GM13977 (cell line): ENCODE measurements around the gene TRMO.

ENCODE experiments used
- DNase-seq: peaks from one replicate; pipeline ENCODE4 v3.0.0; 2012; ENCODE audit warnings: low spot score
- in situ Hi-C: fragments of 300-500 bp; cut with MboI; formaldehyde crosslinking; loops from one replicate; pipeline ENCODE4 v1.12.0; 2022; ENCODE audit warnings: low sequenced_read_pairs, low pct_unique_long_range_greater_than_20kb, mixed read lengths, inconsistent platforms; ENCODE audit not compliant: unreplicated experiment
- TF ChIP-seq, protein P1 (sequence below): IDR thresholded peaks from 2 replicates; pipeline ENCODE4 v1.5.1; 2012; ENCODE audit warnings: mild to moderate bottlenecking, control low read depth; ENCODE audit not compliant: insufficient read depth; ENCODE audit errors: extremely low read depth, missing control alignments

The TRMO gene

DNA sequence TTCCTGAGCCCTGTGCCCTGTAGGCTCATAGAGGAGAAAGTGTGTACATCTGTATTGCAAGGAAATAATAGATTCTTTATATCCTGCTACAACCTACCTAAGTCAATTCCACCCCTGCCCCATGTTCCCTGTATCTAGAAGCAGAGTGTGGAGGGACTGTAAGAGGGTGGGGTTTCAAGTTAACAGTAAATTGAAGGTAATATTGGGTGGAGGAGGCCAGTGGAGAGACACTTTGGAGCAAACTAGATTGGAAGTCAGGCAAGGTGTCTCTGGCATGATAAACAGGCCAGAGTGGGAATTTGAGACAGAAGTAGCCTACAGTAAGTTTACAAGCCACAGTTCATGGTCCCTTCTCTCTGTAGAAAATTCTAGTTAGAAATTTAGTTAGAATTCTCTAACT, 17.9 kb upstream of the TRMO start:
- in situ Hi-C loops = loop anchor here (25.0 kb wide), 1 partner anchor 322 kb away; the partner anchor contains the start of gene TBC1D2
- DNase-seq = no peak
- TF ChIP-seq, protein P1, sequence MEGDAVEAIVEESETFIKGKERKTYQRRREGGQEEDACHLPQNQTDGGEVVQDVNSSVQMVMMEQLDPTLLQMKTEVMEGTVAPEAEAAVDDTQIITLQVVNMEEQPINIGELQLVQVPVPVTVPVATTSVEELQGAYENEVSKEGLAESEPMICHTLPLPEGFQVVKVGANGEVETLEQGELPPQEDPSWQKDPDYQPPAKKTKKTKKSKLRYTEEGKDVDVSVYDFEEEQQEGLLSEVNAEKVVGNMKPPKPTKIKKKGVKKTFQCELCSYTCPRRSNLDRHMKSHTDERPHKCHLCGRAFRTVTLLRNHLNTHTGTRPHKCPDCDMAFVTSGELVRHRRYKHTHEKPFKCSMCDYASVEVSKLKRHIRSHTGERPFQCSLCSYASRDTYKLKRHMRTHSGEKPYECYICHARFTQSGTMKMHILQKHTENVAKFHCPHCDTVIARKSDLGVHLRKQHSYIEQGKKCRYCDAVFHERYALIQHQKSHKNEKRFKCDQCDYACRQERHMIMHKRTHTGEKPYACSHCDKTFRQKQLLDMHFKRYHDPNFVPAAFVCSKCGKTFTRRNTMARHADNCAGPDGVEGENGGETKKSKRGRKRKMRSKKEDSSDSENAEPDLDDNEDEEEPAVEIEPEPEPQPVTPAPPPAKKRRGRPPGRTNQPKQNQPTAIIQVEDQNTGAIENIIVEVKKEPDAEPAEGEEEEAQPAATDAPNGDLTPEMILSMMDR = no peak

GRCh38 chr9:97938081-97938644, 15.9 kb upstream of the TRMO start, which contains the start of gene HEMGN:
TSS of gene HEMGN (minus strand) at chr9:97938172. CDS start at chr9:97938136, 36 bp downstream.
- TF ChIP-seq, protein P1 = no peak
- no peak for DNase-seq
- in situ Hi-C loops = loop anchor here (25.0 kb wide), 1 partner anchor 324 kb away; the partner anchor contains the start of gene TBC1D2

DNA sequence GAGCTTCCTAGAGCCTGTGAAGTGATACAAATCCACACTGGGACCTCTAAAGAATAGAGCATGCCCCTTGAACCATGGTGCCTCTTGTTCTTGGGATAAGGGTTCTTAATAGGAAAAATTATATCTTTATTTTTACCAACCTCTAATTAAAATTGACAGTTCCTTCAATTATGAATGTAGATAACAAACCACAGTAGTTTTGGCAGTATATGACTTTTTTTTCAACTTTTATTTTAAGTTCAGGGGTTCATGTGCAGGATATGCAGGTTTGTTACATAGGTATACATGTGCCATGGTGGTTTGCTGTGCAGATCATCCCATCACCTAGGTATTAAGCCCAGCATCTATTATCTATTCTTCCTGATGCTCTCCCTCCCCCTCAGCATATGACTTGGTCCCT, 14.7 kb upstream of the TRMO start:
- in situ Hi-C loops = loop anchor here (25.0 kb wide), 1 partner anchor 325 kb away; the partner anchor contains the start of gene TBC1D2
- DNase-seq = no peak
- TF ChIP-seq, protein P1 = no peak

DNA sequence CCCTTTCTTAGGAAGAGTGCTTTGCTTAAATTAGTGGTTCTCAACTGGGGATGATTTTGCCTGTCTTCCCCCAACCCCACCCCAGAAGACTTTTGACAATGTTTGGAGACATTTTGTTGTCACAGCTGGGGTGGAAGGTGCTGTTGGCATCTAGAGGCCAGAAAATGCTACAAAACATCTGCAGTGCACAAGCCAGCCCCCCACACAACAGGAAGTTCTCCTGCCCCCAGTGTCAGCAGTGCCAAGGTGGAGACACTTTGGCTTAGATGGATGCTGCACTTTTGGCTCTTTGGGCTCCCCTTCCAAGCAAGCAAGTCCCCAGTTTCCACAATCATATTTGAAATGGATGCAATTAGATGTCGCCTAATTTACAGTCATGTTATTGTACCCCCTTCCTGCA, 13.0 kb upstream of the TRMO start:
- TF ChIP-seq, protein P1 = no peak
- in situ Hi-C loops = loop anchor here (25.0 kb wide), 1 partner anchor 327 kb away; the partner anchor contains the start of gene TBC1D2
- DNase-seq = no peak

DNA sequence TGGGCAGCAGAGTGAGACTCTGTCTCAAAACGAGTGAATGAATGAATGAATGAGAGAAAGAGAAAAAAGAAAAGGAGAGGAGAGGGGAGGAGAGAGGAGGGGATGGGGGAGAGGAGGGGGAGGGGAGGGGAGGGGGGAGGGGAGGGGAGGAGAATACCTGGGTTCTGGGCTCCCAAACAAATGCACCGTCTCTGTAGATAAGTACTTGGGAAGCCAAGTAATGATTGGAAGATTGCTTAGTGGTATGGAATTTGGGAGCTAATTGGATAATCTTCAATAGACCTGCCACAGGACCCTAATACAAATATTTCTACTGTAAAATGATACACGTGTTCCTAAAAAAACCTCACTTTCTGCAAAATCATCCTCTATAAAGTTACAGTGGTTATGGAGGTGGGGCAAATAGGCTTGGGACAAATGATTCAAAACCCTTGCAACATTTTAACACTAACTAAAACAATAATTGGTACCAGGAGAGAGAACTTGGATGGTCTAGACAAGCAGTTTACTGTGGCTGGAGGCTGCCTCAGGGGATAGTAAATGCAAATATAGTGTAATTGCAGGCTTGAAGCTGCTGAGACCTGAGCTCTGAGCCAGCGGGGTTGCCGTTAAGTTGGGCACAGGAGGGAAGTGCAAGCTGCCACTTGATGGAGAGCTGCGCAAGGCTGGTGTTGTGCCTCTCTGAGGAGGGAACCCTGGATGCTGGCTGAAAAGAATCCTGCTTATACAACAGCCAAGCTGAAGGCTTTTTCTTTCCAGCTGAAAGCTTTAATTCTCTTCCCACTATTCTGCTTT, 12.2 kb upstream of the TRMO start:
- TF ChIP-seq, protein P1 = no peak
- in situ Hi-C loops = loop anchor here (25.0 kb wide), 1 partner anchor 328 kb away; the partner anchor contains the start of gene TBC1D2
- no peak for DNase-seq

DNA sequence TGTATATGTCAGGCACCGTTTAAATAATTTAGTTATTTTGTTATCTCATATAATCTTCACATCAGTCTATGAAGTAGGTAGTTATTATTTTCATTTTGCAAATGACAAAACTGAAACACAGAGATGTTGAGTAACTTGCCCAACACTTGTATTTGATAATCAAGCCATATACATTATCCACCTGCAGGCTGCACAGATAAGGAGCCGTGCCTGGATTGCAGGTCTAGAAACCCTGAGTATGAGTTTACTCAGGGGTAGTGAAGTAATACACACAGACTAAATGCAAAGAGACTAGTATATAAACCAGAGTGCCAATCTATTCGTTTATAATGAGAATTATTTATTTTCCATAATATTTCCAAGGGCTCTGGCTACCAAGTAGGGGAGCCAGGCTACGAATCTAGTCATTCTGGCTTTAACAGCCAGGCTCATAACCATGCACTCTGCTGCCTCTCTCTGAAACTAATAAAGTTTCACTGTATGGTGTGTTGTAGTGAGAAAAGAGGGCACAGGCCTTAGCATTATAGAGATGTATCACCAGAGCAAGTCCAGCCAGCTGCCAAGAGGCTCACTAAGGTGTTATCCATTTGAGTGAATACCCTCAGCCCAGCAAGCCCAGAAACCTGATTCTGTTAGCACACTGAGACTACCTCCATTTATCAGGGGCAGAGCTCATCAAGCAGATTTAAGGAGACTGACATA, 11.1 kb upstream of the TRMO start:
- no peak for DNase-seq
- in situ Hi-C loops = loop anchor here (25.0 kb wide), 1 partner anchor 329 kb away; the partner anchor contains the start of gene TBC1D2
- TF ChIP-seq, protein P1 = no peak
